H1 (cell line): ENCODE measurements around the gene BCL3. TPM values are rescaled to one million over a fixed set of nuclear protein-coding genes. Genes with fewer than 3 reads are reported as not detected.
A peak's percentile ranks its signal among the peaks of the same experiment; 100 is the strongest.

Experiments
- CTCF ChIA-PET: fragments of 300-600 bp; sonication (Branson Sonifier 250); formaldehyde crosslinking; loops from one replicate; lab custom pipeline; 2021; ENCODE audit not compliant: partially characterized antibody; lab: Charles Lee
- POLR2A ChIA-PET: fragments of 300-600 bp; sonication (Branson Sonifier 250); formaldehyde crosslinking; loops from one replicate; lab custom pipeline; 2021; ENCODE audit warnings: inconsistent platforms; ENCODE audit not compliant: partially characterized antibody; lab: Charles Lee
- DNase-seq, 2 experiments: peaks; one replicate each; pipeline versions ENCODE4 v3.0.0 to v3.0.0-alpha.2; 2010 to 2022; ENCODE audit warnings: low spot score in 2 of 2, low read depth in 1 of 2, mixed read lengths in 1 of 2
- FAIRE-seq: peaks from 2 replicates; lab custom pipeline; 2011; peaks lifted over from hg19 to GRCh38; lab: Jason Lieb, UNC
- H2AFZ ChIP-seq: 2 replicates; pipeline ENCODE4 v1.8.1; 2012; ENCODE audit warnings: low read length, inconsistent platforms
- H2AK5ac ChIP-seq: 2 replicates; pipeline ENCODE4 v1.6.1; 2013; ENCODE audit warnings: low read depth, low read length
- H2BK120ac ChIP-seq: replicated peaks from 2 replicates; pipeline ENCODE3; 2013; ENCODE audit warnings: low read depth, low read length, inconsistent platforms
- H2BK12ac ChIP-seq: 2 replicates; pipeline ENCODE4 v1.6.1; 2013; ENCODE audit warnings: low read depth, low read length
- H2BK15ac ChIP-seq: 2 replicates; pipeline ENCODE4 v1.6.1; 2013; ENCODE audit warnings: low read length
- H2BK20ac ChIP-seq: 2 replicates; pipeline ENCODE4 v1.6.1; 2013; ENCODE audit warnings: low read length
- H2BK5ac ChIP-seq: 2 replicates; pipeline ENCODE4 v1.6.1; 2013; ENCODE audit warnings: low read depth, low read length
- H3K14ac ChIP-seq: 2 replicates; pipeline ENCODE4 v1.6.1; 2013; ENCODE audit warnings: inconsistent platforms; ENCODE audit not compliant: insufficient read length
- H3K18ac ChIP-seq: 2 replicates; pipeline ENCODE4 v1.6.1; 2013; ENCODE audit warnings: low read length; ENCODE audit errors: extremely low read depth
- H3K23ac ChIP-seq: 2 replicates; pipeline ENCODE4 v1.6.1; 2013; ENCODE audit warnings: inconsistent platforms; ENCODE audit not compliant: insufficient read length
- H3K23me2 ChIP-seq: 2 replicates; pipeline ENCODE4 v1.6.1; 2013; ENCODE audit warnings: low read depth, low read length
- H3K27ac ChIP-seq: 2 replicates; pipeline ENCODE4 v1.6.1; 2011; ENCODE audit warnings: low read depth, low read length, inconsistent platforms
- H3K27me3 ChIP-seq, 4 experiments: replicated peaks in 1 of 4; 1 replicate in 1 of 4; 2 replicates in 3 of 4; pipeline versions ENCODE4 v1.6.1 to v1.8.1; 2011 to 2013; ENCODE audit warnings: low read length in 3 of 4, mild to moderate bottlenecking in 3 of 4, inconsistent platforms in 2 of 4, mixed read lengths in 2 of 4, moderate library complexity in 1 of 4; ENCODE audit not compliant: control insufficient read depth in 3 of 4, insufficient read depth in 3 of 4; ENCODE audit errors: extremely low read depth in 1 of 4
- H3K36me3 ChIP-seq, 4 experiments: 2 replicates each; pipeline versions ENCODE4 v1.6.1 to v1.8.1; 2011 to 2013; ENCODE audit warnings: mild to moderate bottlenecking in 4 of 4, low read length in 3 of 4, moderate library complexity in 2 of 4, control low read depth in 1 of 4, inconsistent platforms in 1 of 4; ENCODE audit not compliant: insufficient read depth in 4 of 4, control insufficient read depth in 2 of 4
- H3K4ac ChIP-seq: replicated peaks from 2 replicates; pipeline ENCODE3; 2013; ENCODE audit warnings: low read length, low read depth, mixed read lengths, inconsistent platforms; ENCODE audit not compliant: insufficient read length
- H3K4me1 ChIP-seq, 4 experiments: replicated peaks in 1 of 4; 1 replicate in 1 of 4; 2 replicates in 3 of 4; pipeline versions ENCODE4 v1.6.1 to v1.8.1; 2011 to 2013; ENCODE audit warnings: low read length in 3 of 4, inconsistent platforms in 2 of 4, mixed read lengths in 1 of 4; ENCODE audit not compliant: insufficient read depth in 4 of 4, control insufficient read depth in 3 of 4
- H3K4me2 ChIP-seq, 2 experiments: 2 replicates each; pipeline versions ENCODE4 v1.6.1 to v1.8.1; 2011 to 2013; ENCODE audit warnings: low read depth in 2 of 2, low read length in 2 of 2, control low read depth in 1 of 2, inconsistent platforms in 1 of 2, mild to moderate bottlenecking in 1 of 2; ENCODE audit not compliant: insufficient read depth in 1 of 2
- H3K4me3 ChIP-seq, 4 experiments: fragments of 200-600, 300-600 bp in 1 of 4; sonication (generic), shearing (Covaris generic), sonication (Bioruptor Twin) in 1 of 4; 2 replicates each; pipeline versions ENCODE4 v1.5.1 to v1.8.1; 2011 to 2016; ENCODE audit warnings: low read length in 4 of 4, low read depth in 3 of 4, control low read depth in 2 of 4, inconsistent platforms in 2 of 4, mild to moderate bottlenecking in 2 of 4, mixed read lengths in 1 of 4, moderate library complexity in 1 of 4; ENCODE audit not compliant: insufficient read depth in 2 of 4; ENCODE audit errors: extremely low read depth in 1 of 4
- H3K56ac ChIP-seq: replicated peaks from 2 replicates; pipeline ENCODE3; 2013; ENCODE audit warnings: low read depth, mild to moderate bottlenecking, mixed read lengths, low read length, inconsistent platforms; ENCODE audit not compliant: insufficient read length
- H3K79me1 ChIP-seq: 2 replicates; pipeline ENCODE4 v1.6.1; 2013; ENCODE audit warnings: low read depth, low read length, control low read depth
- H3K79me2 ChIP-seq, 2 experiments: 2 replicates each; pipeline versions ENCODE4 v1.6.1 to v1.8.1; 2012 to 2013; ENCODE audit warnings: low read length in 2 of 2, mild to moderate bottlenecking in 2 of 2, inconsistent platforms in 1 of 2; ENCODE audit not compliant: insufficient read depth in 2 of 2, control insufficient read depth in 1 of 2
- H3K9ac ChIP-seq, 4 experiments: replicated peaks in 1 of 4; 1 replicate in 1 of 4; 2 replicates in 3 of 4; pipeline versions ENCODE4 v1.6.1 to v1.8.1; 2011 to 2013; ENCODE audit warnings: low read depth in 3 of 4, low read length in 3 of 4, control low read depth in 2 of 4, mild to moderate bottlenecking in 2 of 4, moderate library complexity in 2 of 4, inconsistent platforms in 1 of 4; ENCODE audit errors: extremely low read depth in 1 of 4
- H3K9me3 ChIP-seq, 2 experiments: 2 replicates each; pipeline versions ENCODE4 v1.6.1 to v1.8.1; 2012 to 2013; ENCODE audit warnings: mild to moderate bottlenecking in 2 of 2, moderate library complexity in 2 of 2, control low read depth in 1 of 2, inconsistent platforms in 1 of 2, low read depth in 1 of 2, low read length in 1 of 2, mixed read lengths in 1 of 2; ENCODE audit not compliant: insufficient read depth in 2 of 2
- H4K20me1 ChIP-seq, 2 experiments: replicated peaks in 1 of 2; 2 replicates each; pipeline versions ENCODE3 to v1.8.1; 2011 to 2013; ENCODE audit warnings: inconsistent platforms in 2 of 2, low read length in 2 of 2, mild to moderate bottlenecking in 1 of 2; ENCODE audit not compliant: insufficient read depth in 2 of 2, control insufficient read depth in 1 of 2
- H4K5ac ChIP-seq: 2 replicates; pipeline ENCODE4 v1.6.1; 2013; ENCODE audit warnings: low read length, low read depth, mixed read lengths, inconsistent platforms; ENCODE audit not compliant: insufficient read length
- H4K8ac ChIP-seq: 2 replicates; pipeline ENCODE4 v1.8.0; 2013; ENCODE audit warnings: mild to moderate bottlenecking, moderate library complexity, low read length, inconsistent platforms; ENCODE audit not compliant: insufficient read depth; ENCODE audit errors: extremely low read depth
- H4K91ac ChIP-seq: replicated peaks from 2 replicates; pipeline ENCODE3; 2013; ENCODE audit warnings: low read length, mixed read lengths, inconsistent platforms; ENCODE audit not compliant: insufficient read length
- KDM1A ChIP-seq: fragments of 200-600, 300-600 bp; sonication (generic); IDR thresholded peaks from 2 replicates; pipeline ENCODE4 v1.7.1; 2016; ENCODE audit warnings: mild to moderate bottlenecking, low read length, borderline replicate concordance
- YY1 ChIP-seq: IDR thresholded peaks from 2 replicates; pipeline ENCODE4 v1.6.1; 2011; ENCODE audit warnings: low read depth, mild to moderate bottlenecking, low read length
- WGBS, 2 experiments: shearing (Covaris generic) in 1 of 2; methylation state at CpG; one replicate each; pipeline versions ENCODE4 v1.1.6 to v1.1.7; 2013 to 2015; ENCODE audit warnings: low lambda C conversion rate in 2 of 2, mixed read lengths in 2 of 2, inconsistent platforms in 1 of 2, low coverage in 1 of 2, missing lambda C conversion rate in 1 of 2; ENCODE audit not compliant: insufficient replicate concordance in 2 of 2, insufficient coverage in 1 of 2, insufficient read length in 1 of 2; ENCODE audit errors: extremely low coverage in 1 of 2, missing lambda C conversion rate in 1 of 2; 5-methylcytosine and 5-hydroxymethylcytosine counted together
- polyA plus RNA-seq, 7 experiments: library from polyadenylated mRNA; depleted of rRNA in 3 of 7; stranded (reverse) in 5 of 7; unstranded in 2 of 7; fragments of >200 nt in 5 of 7; fragments of 200-250 nt in 2 of 7; gene quantifications; 1 replicate in 5 of 7; 2 replicates in 1 of 7; 4 replicates in 1 of 7; pipeline versions ENCODE4 v1.2.1 to v1.2.3, GENCODE V29; 2011 to 2013; ENCODE audit warnings: missing spikeins in 2 of 7, mixed read lengths in 2 of 7
- total RNA-seq: library from RNA; stranded (reverse); fragmentation: NEBNext Ultra II Directional; extraction: Animal tissue kit (Norgen Biotek cat#: 25700); gene quantifications from 2 replicates; pipeline ENCODE4 v1.2.1, GENCODE V29; 2021

Gene BCL3
- total and polyA plus RNA-seq, 2 of the 8 experiments (the other 6 are each of a cell fraction or from before 2014, with no cell fraction given) = 0.88 to 2.4 TPM

GRCh38 chr19:44714597-44715169 lies 33.8 kb upstream of the BCL3 start:
- H3K9me3 ChIP-seq = peaks cover 8 to 14% of the 10 kb centered on the region in 2 experiments

More at GRCh38 chr19:44714597-44715169, 33.8 kb upstream of the BCL3 start:
- Histone ChIP-seq H4K20me1 (no peaks in the 10 kb centered on the region), H4K91ac (no peak overlapping the region), H3K4me3 (no peak overlapping the region), H3K23me2 (no peaks in the 10 kb centered on the region; the same call in 1 of the 2 replicates), H2BK12ac (no peak overlapping the region), H4K8ac (no peak overlapping the region), H3K4ac (no peak overlapping the region), H3K79me2 (no peaks in the 10 kb centered on the region), H2BK120ac (no peak overlapping the region), H2BK5ac (no peak overlapping the region), H2BK15ac (peak overlapping the region; percentile 29; the same call in 1 of the 2 replicates), H3K9ac (no peak overlapping the region), H4K5ac (no peak overlapping the region), H2AK5ac (no peak overlapping the region; the same call in 1 of the 2 replicates), H3K56ac (no peak overlapping the region), H3K18ac (no peak overlapping the region), H3K4me1 (peaks cover 0 to 9% (median 8%) of the 10 kb centered on the region in 4 experiments; a peak in 6 of 7 replicates), H3K14ac (no peak overlapping the region), H3K36me3 (no peaks in the 10 kb centered on the region; a peak in 1 of 8 replicates), H3K27ac (no peak overlapping the region), H2AFZ (no peak overlapping the region), H3K4me2 (no peak overlapping the region), H3K79me1 (no peaks in the 10 kb centered on the region), H2BK20ac (no peak overlapping the region), H3K27me3 (no peaks in the 10 kb centered on the region), H3K23ac (no peak overlapping the region)
- DNase-seq = no peak
- 50% methylated on average over 2 of the region's 2 CpGs; no CpG with 5 or more reads in 1 of the 2 experiments for WGBS, 2 experiments
- no peak for FAIRE-seq
- CTCF ChIA-PET = interaction anchor here (0.7 to 20.6 kb wide), 8 partner anchors 9 to 144 kb away, joined by 3 to 468 read pairs (median 6); partner anchors contain the start of gene BCAM
- POLR2A ChIA-PET = interaction anchor here (0.8 to 1.5 kb wide), 2 partner anchors 9 to 20 kb away, joined by 4 read pairs; no protein-coding TSS in a partner anchor
- TF ChIP-seq KDM1A (peak; percentile 55; the same call in 1 of the 2 replicates), YY1 (no peak)
